ENCODE results near the gene CBX6. TPM values are rescaled to one million over a fixed set of nuclear protein-coding genes. Genes with fewer than 3 reads are reported as not detected.

Gene CBX6
- polyA plus RNA-seq, 1 donor (not counting 4 experiments of a cell fraction or from before 2014, with no cell fraction given) = 4.1 TPM

- FAIRE-seq (no peak), DNase-seq (ENCODE audit: low read depth, low spot score) (no peak)
- Histone ChIP-seq H4K20me1 (ENCODE audit: control insufficient read depth, extremely low read depth, insufficient read depth, low read length) (peaks cover 2% of the 10 kb centered on the region), H3K27ac (ENCODE audit: control insufficient read depth, insufficient read depth, low read length) (no peak overlapping the region), H3K4me1 (ENCODE audit: control insufficient read depth, extremely low read depth, insufficient read depth, low read length) (no peaks in the 10 kb centered on the region), H2AFZ (ENCODE audit: control insufficient read depth, low read length) (no peak overlapping the region), H3K4me3 (ENCODE audit: control insufficient read depth in 2 of 3, extremely low read depth in 1 of 3, insufficient read depth in 2 of 3, low read depth in 1 of 3, low read length in 3 of 3) (no peak overlapping the region), H3K9ac (ENCODE audit: control insufficient read depth, extremely low read depth, insufficient read depth, low read length) (no peak overlapping the region), H3K4me2 (ENCODE audit: control insufficient read depth, extremely low read depth, insufficient read depth, low read depth, low read length) (no peak overlapping the region), H3K79me2 (ENCODE audit: control insufficient read depth, insufficient read depth, low read length) (no peaks in the 10 kb centered on the region), H3K9me1 (ENCODE audit: control insufficient read depth, extremely low read depth, insufficient read depth, low read length) (no peaks in the 10 kb centered on the region), H3K27me3 (ENCODE audit: control insufficient read depth, extremely low read depth, insufficient read depth, low read length) (peaks cover 20% of the 10 kb centered on the region), H3K36me3 (ENCODE audit: control insufficient read depth in 2 of 2, extremely low read depth in 1 of 2, insufficient read depth in 2 of 2, low read length in 2 of 2) (no peaks in the 10 kb centered on the region), H3K9me3 (ENCODE audit: control insufficient read depth, low read depth, low read length) (no peaks in the 10 kb centered on the region)
- dilution Hi-C loops (cut with MboI; ENCODE audit: extremely low pct_ligation_motif_present, low sequenced_read_pairs) = no loop called here
- TF ChIP-seq CTCF (optimal IDR thresholded peaks at IDR 0.05 in 1 of 3, IDR thresholded peaks at IDR 0.05 in 1 of 3, conservative IDR thresholded peaks at IDR 0.05 in 1 of 3; ENCODE audit: extremely low read depth in 1 of 3, insufficient read depth in 2 of 3, low read length in 3 of 3) (no peak), EZH2 (IDR thresholded peaks at IDR 0.05; ENCODE audit: low read length) (no peak)
Observed at GRCh38 chr22:38853196-38853651, 18.8 kb downstream of the CBX6 start.

GRCh38 chr22:38852522-38852921 is 19.5 kb downstream of the CBX6 start:
- Histone ChIP-seq H3K27me3 (ENCODE audit: control insufficient read depth, extremely low read depth, insufficient read depth, low read length) (peaks cover 23% of the 10 kb centered on the region), H2AFZ (ENCODE audit: control insufficient read depth, low read length) (no peak overlapping the region), H3K4me2 (ENCODE audit: control insufficient read depth, extremely low read depth, insufficient read depth, low read depth, low read length) (no peak overlapping the region), H3K9me3 (ENCODE audit: control insufficient read depth, low read depth, low read length) (no peaks in the 10 kb centered on the region), H3K9ac (ENCODE audit: control insufficient read depth, extremely low read depth, insufficient read depth, low read length) (no peak overlapping the region), H3K4me1 (ENCODE audit: control insufficient read depth, extremely low read depth, insufficient read depth, low read length) (no peaks in the 10 kb centered on the region), H3K4me3 (ENCODE audit: control insufficient read depth in 2 of 3, extremely low read depth in 1 of 3, insufficient read depth in 2 of 3, low read depth in 1 of 3, low read length in 3 of 3) (no peak overlapping the region), H3K9me1 (ENCODE audit: control insufficient read depth, extremely low read depth, insufficient read depth, low read length) (no peaks in the 10 kb centered on the region), H3K27ac (ENCODE audit: control insufficient read depth, insufficient read depth, low read length) (no peak overlapping the region), H3K79me2 (ENCODE audit: control insufficient read depth, insufficient read depth, low read length) (no peaks in the 10 kb centered on the region), H3K36me3 (ENCODE audit: control insufficient read depth in 2 of 2, extremely low read depth in 1 of 2, insufficient read depth in 2 of 2, low read length in 2 of 2) (no peaks in the 10 kb centered on the region), H4K20me1 (ENCODE audit: control insufficient read depth, extremely low read depth, insufficient read depth, low read length) (peaks cover 2% of the 10 kb centered on the region)
- TF ChIP-seq EZH2 (IDR thresholded peaks at IDR 0.05; ENCODE audit: low read length) = no peak
- no peak for TF ChIP-seq CTCF (optimal IDR thresholded peaks at IDR 0.05 in 1 of 3, IDR thresholded peaks at IDR 0.05 in 1 of 3, conservative IDR thresholded peaks at IDR 0.05 in 1 of 3; ENCODE audit: extremely low read depth in 1 of 3, insufficient read depth in 2 of 3, low read length in 3 of 3)
- FAIRE-seq = no peak
- dilution Hi-C loops (cut with MboI; ENCODE audit: extremely low pct_ligation_motif_present, low sequenced_read_pairs) = no loop called here
- DNase-seq (ENCODE audit: low read depth, low spot score) = no peak
